NCI-H345 (cell line): ENCODE data around the gene GSC2.

Source experiments
- DNase-seq: peaks from one replicate; lab custom pipeline; 2025; lab: John Stamatoyannopoulos, UW

Gene GSC2

DNA sequence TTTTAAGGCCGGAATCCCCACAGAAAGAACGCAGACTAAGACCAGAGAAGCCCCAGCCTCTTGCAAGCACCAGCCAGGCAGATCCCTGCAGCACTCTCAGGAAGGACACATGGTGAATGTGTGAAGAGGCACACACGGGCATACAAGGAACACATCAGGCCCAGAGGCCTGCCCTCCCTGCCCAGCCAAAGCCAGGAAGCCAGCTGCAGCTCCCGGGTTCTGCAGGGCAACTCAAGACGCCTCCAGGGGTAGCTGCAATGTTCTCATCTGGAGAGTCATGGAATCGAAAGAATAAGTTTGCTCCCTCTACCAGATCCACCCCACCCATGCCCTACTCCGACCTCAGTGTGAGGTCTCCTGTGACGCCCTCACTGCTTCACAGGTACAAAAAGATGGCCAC lies 30.1 kb downstream of the GSC2 start:
- no peak for DNase-seq

DNA sequence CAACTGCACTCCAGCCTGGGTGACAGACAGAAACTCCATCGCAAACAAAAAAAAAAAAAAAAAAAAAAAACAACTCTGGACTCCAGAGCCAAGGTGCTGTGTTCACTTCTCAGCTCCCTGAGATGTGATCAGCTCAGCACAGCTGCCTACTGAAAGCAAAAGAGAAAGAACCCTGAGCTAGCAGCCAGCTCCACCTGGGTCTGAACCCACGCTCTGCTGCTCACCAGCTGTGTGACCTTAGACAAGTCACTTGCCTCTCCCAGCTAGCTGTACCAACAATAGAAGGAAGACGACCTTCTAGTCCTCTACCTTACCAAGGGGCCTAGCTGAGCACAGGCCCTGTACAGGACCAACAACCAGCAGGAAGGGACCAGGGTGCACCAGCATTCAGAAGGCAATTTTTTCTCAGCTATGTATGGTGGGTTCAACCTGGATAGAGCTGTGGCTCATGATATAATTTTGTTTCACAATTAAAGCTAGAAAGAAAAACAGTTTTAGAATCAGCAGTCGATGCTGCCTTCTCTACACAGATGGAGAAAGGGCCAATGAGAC lies 31.7 kb downstream of the GSC2 start:
- DNase-seq = no peak

DNA sequence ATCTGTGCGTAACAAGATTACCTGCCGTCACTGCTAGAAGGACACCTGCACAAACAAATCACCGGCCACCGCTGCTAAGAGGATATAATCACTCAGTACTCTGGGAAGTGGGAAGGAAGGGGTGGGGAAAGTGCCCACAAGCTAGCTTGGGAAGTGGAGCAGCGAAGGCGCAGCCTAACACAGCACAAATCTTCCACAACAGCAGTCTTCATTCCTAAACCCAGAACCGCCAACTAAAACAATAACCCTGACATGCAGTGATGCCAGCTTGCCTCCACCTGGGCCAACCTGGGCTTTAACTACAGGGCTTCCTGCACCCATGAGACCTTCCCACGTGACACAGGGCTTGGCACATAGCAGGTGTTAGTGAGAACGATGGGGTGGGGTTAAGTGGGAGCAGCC lies 33.0 kb downstream of the GSC2 start:
- DNase-seq = peak; percentile 77

DNA sequence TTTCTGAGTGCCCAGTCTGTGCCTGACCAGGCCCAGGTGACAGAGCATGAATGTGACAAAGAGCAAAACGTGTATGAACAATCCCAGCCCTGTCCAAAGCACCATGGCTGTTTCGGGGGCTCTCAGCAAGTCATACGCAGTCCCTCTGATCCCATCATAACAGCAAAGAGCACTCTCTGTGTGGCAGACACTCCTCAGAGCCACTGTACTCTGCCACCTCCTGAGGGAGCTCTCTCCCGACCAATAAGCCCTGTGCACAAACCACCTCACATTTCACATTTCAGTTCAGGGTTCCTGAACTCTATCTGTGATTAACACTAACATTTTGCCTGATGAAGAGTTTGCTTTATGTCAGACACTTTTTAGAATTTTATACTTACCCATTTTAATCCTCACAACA lies 34.5 kb downstream of the GSC2 start:
- DNase-seq = no peak

DNA sequence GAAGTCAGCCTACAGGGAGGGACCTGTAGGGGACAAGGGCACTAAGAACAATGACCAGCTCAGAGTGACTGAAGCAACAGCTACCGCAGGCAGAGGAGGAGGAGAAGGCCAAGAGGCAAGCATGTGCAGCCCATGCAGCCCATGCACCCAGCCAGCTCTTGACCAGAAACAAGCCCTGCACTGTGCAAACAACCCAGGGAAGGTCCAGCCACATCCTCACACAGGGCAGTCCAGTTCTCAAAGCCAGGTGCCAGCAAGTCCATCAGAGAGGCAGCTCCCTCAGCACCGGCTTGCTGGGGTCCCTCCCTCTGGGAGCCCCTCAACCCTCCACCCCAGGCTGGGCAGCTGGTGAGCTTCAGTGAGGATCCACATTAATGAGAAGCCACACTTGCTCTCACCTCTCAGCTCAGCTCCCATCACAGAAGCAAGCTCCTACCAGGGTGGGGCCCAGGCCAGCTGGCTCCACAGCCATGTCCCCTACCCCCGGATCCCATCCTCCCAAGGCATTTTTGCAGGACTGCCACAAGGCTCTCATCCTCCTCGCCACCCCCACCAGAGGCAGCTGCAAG lies 35.0 kb downstream of the GSC2 start:
- DNase-seq = no peak

DNA sequence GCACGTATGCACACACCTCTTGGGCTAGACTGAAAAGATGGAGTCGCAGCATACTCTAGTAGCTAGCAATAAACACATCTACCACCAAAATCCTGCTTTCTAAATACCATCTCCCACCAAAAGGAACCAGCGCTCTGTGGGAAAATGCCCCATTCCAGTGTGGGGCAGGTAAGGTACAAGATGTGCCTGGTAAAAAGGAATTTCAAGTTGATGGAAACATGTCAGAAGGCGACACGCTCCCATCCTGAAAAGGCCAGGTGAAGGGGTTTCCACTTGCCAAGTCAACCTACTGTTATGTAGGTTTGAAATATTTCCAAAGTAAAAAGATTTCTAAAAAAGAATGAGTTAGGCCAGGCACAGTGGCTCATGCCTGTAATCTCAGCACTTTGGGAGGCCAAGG lies 36.7 kb downstream of the GSC2 start:
- DNase-seq = no peak

DNA sequence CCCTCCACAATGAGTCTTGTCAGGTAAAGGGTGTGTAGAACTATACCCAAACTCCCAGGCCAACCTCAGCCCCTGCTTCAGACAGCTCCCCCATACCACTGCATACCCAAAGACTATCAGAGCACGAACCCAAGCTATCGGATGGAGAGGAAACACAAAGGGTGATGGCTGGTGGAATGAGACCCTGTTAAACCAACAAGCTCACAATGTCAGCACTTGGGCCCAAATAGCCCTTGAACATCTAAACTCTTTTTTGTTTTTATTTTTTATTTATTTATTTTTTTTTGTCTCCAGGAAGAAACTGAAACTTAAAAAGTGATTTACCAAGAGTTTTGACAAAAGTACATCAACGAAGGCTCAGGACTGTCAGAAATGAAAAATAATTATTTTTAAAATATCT lies 38.5 kb downstream of the GSC2 start:
- DNase-seq = no peak

DNA sequence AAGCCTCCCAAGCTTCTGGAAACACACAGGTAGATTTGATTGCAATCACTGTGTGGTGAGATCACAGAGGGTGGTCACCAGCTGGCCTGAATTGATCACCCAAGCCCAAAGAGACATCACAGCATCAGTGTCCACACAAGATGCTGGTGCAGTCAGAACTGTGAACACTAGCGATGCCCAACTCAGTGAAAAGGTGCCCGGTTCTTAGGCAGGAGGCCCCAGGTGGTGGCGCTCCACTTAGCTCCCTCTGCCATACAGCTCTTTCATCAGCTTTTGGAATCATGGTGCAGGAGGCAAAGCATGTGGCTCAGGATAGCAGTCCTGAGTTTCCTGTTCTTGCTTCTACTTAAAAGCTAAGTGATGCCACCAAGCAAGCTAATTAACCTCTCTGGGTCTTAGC lies 39.0 kb downstream of the GSC2 start:
- no peak for DNase-seq

DNA sequence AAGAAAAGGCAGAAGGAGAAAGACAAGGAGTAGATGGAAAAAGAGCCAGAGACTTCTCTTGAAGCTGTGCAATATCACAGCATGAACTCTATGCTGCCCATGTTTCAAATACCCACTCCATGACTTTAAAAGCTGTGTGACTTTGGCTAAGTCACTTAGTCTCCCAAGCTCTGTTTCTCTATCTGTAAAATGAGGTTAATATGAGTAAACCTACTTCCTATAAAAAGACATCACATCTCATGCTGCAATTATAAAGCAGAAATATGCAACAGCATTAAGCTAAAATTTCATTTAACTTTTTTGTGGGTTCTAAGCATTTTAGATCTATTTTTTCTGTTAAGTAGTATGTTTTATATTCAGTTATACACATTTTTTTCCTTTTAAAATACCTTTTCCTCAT lies 39.4 kb downstream of the GSC2 start:
- DNase-seq = no peak

DNA sequence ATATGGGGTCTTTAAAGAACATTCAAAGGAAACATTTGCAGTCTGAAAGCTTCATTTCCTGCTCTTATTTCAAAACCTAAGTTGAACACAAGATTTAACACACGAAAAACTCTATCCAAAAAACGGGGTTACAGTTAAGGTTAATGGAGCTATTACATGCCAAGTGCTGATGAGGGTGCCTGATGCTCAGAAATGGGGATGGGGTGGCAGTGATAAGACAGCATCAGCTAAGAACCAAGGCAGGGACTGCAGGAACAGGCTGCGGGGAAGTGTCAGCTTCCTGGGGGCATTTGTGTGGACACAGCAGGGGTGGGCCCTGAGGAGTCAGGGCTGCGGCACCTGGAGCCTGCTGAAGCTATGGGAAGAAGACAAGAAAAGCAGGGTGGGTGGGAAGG lies 40.0 kb downstream of the GSC2 start:
- no peak for DNase-seq

DNA sequence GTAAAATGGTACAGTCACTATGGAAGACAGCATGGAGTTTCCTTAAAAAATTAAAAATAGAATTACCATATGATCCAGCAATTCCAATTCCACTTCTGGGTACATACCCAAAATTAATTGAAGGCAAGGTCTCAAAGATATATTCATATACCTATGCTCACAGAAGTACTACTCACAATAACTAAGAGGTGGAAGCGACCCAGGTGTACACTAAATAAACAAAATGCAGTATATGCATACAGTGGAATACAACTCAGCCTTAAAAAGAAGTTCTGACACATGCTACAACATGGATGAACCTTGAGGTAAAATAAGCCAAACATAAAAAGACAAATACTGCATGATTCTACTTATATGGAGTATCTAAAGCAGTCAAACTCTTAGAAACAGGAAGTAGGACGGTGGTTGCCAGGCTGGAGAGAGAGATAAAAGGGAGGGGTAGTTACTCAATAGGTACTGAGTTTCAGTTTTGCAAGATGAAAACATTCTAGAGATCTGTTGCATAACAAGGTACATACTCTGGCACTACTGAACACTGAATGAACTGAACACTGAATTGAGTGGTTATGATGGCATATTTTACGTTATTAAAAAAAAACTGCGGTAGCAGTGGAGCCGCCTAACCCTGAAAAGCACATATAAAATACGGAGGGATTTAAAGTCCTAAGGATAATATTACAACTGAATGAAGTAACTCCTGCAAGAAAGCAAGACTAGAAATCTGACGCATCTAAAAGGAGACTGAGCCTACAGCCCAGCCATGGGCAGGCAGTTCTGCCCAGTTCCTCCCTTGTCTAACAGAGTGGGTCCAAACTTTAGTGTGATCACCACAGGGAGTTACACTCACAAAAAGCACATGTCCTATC lies 40.7 kb downstream of the GSC2 start:
- no peak for DNase-seq

DNA sequence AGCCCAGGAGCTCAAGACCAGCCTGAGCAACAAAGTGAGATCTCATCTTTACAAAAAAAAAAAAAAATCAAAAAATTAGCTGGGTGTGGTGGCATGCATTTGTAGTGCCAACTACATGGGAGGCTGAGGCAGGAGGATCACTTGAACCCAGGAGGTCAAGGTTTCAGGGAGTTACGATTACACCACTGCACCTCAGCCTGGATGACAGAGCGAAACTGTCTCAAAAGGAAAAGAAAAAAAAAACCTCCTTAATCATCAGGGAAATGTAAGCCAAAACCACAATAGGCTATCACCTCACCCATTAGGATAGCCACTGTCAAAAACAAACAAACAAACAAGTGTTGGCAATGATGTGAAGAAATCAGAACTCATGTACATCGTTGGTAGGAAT lies 41.3 kb downstream of the GSC2 start:
- DNase-seq = no peak

DNA sequence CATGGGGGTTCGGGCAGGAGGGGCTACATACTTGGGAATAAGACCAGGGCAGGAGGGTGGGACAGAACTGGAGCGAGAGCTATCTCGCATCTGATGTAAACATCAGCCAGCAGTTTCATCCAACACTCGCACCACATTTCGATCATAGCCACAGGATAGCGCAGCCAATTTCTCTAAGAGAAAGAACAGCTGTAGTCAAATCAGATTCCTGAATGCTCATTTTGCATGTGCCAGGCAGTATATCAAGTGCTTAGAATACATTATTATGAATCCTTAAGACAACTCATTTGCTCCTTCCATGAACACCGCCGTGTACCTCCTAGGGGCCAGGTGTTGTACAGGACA lies 42.4 kb downstream of the GSC2 start:
- no peak for DNase-seq

DNA sequence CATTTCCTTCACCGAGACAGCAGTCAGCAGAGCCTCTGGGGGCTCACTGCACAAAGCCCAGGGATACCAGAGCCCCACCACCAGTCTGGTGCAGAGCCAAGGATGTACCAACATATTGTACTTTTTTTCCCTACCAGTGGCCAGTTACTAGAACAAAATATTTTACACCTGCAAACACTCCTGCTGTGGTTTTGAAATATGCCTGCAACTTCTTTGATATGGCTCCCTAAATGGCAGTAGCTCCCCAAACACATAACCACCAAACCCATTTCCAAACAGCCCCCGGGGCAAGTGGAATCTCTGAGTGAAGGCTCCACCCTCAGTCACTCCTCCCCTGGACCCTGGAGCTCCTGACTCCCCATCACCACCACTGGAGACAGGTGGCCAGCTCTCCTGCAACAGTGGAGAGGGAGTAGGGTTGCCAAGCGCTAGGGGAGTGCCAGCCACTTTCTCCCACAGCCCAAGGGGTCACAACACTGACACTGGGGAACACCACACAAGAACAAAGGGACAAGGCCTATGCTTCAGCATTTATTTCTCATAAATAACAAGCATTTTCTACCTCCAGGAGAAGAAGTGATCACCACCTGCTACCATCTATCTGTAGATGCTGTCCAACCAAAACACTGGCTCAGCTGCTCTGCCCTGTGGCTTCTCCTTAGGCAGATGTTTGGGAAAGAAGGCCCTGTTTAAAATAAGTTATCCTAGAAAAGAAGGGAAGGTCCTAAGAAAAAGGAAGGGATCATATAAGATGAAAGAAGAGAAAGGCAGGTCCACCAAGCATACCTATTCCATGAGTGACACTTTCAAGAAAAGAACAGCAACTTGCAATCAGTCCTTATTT lies 43.0 kb downstream of the GSC2 start:
- no peak for DNase-seq

DNA sequence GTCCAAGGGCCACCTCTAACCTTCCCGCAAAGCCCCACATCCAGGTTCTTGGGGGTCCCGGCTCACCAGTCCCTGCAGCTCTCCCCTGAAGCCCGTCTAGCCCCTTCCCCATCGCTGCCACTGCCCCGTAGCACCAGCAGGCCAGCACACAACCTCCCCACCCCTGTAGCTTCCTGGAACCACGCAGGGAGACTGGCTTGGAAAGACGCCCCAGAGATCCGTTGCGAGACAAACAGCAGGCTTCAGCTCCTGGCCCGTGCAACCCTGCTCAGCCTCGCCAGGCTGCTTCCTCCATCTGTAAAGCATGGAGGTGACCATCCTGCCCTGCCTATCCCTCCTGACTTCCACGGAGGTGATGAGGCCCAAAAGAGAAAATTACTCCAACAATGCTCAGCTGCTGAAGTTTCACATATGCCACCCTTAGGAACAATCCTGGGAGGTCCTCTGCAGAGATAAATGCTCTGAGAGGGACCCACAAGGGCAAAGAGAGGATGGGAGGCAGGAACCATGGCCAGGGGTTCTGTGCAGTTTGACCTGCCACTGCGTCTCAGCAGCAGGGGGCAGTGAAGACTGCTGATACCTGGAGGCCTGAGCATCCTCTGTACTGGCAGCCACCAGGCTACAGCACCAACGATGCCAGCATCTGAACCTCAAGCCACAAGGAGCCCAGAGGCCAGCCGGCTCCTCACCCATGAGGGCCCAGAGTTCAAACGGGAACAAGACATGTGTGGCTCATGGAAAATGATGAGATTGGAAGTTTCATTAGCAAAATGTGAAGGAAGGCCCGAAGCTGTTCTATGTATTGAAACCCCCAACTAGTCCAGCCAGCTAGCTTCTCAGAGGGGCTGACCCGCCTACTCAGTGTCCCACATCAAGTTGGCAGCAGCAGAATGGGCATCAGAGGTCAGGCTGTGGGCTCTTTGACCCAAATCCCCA lies 44.0 kb downstream of the GSC2 start:
- DNase-seq = no peak

DNA sequence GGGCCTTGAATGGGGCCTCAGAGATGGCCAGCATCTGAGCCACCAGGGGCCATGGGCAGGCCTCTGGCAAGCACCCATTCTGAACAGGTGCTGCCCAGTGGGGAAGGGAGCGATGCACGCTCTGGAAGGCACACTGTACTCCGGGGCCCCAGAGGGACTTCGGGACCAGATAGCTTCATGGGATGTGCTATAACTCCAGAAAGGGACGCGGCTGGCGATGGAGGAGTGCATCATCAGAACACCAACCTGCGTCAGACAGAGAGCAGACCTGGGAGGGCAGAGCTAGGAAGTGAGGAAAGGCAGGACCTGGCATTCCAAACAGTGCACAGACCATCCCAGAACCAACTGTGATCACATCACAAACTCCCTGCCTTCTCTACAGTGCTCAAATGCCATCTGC lies 44.6 kb downstream of the GSC2 start:
- DNase-seq = no peak

DNA sequence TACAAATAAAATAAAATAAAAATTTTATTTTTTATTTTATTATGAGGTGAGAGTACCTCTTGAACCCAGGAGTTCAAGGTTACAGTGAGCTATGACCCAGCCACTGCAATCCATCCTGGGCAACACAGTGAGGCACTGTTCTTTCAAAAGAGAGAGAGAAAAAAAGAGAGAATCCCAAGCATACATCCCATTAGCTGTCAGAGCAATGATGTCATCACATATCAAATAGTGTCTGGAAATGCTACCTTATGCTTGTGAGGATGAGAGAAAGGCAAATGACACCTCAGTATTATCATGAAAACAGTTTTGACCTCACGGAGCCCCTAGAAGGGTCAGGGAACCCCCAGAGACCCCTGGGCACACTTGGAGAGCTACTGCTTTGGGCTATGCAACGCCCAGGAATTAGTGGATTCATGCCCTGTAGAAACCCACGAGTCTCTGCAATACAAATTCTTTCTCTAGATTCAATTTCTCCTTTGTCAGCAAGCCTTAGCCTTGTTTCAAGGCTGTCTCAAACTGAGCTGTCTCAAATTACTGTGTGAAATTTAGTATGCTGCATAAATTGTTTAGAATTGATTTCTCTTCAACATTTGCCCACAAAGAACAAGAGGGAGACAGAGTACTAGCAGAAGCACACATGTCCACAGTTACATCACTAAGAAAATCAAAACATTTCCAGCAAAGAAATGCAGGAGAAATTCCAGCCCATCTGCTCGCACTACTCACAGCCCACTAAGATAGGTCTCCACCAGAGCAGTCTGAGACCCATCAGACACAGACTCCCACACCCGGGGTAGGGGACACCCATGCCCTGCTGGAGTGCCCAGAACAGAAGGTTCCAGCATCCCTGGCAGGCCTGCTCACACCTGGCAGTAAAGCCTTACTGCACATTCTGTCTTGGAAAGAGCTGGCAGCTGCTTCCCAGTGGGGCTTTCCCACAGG lies 45.9 kb downstream of the GSC2 start:
- no peak for DNase-seq

DNA sequence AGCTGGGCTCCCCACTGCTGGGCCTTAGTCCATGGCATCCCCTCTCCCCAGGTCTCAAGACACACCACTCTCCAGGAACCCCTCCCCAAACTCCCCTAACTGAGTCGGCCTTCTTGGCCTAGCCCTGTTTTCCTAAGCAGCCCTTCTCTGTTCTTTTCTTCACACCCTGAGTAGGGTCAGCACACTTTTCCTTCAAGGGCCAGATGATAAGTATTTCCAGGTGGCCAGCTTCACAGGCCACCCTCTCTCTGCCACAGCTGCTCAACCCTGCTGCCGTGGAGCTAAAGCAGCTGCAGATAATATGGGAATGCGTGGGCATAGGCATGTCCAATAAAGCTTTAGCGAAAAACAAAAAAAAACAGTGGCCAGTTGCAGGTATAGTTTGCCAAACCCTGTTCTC lies 51.9 kb downstream of the GSC2 start:
- DNase-seq = no peak

DNA sequence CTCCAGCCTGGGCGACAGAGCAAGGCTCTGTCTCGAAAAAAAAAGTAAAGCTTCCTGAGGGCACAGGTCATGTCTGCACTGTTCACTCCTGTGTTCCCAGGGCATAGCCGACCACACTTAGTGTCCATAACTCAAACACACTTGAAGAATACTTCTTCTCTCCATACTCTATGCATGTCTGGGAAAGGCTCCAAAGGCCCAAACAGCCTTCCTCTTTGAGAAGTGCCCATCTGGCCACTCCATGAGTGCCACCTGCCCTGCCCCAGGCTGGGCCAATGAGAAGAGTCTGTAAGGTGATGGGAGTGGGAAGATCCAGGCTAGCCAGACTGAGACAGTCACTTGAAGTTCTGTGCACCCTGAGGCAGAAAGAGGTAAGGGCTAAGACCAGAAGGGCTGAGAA lies 52.6 kb downstream of the GSC2 start:
- DNase-seq = no peak
